MM.1S (cell line): ENCODE data around the gene DDIAS.
"Not testable (repeated sequence)": the region's sequence is repeated elsewhere in the genome, so short reads cannot be mapped to it uniquely, and the experiment has no call there.

Source experiments
- DNase-seq: peaks from one replicate; pipeline ENCODE4 v3.0.0-alpha.2; 2015
- H2AFZ ChIP-seq: fragments of 300-600 bp; sonication (generic); 2 replicates; pipeline ENCODE4 v1.6.0; 2016; ENCODE audit warnings: antibody characterized with exemption, low read length
- H3F3A ChIP-seq: fragments of 300-600 bp; sonication (generic); 2 replicates; pipeline ENCODE4 v1.6.1; 2016; ENCODE audit warnings: mild to moderate bottlenecking, antibody characterized with exemption, low read length, moderate library complexity, mixed read lengths; ENCODE audit not compliant: insufficient read depth
- H3K27ac ChIP-seq: fragments of 300-600 bp; sonication (generic); 2 replicates; pipeline ENCODE4 v1.5.1; 2016; ENCODE audit warnings: mild to moderate bottlenecking, low read length
- H3K27me3 ChIP-seq: fragments of 300-600 bp; sonication (generic); replicated peaks from 2 replicates; pipeline ENCODE4 v1.6.0; 2016; ENCODE audit warnings: low read length; ENCODE audit not compliant: insufficient read depth
- H3K36me3 ChIP-seq: fragments of 300-600 bp; sonication (generic); replicated peaks from 2 replicates; pipeline ENCODE4 v1.6.1; 2016; ENCODE audit warnings: mild to moderate bottlenecking, low read length, mixed read lengths; ENCODE audit not compliant: insufficient read depth
- H3K4me1 ChIP-seq: fragments of 300-600 bp; sonication (generic); 2 replicates; pipeline ENCODE4 v1.6.1; 2016; ENCODE audit warnings: low read length, mixed read lengths
- H3K4me2 ChIP-seq: fragments of 300-600 bp; sonication (generic); 2 replicates; pipeline ENCODE4 v1.6.0; 2016; ENCODE audit warnings: low read depth, low read length
- H3K4me3 ChIP-seq: fragments of 300-600 bp; sonication (generic); 2 replicates; pipeline ENCODE4 v1.5.1; 2016; ENCODE audit warnings: low read length, mixed read lengths
- H3K79me2 ChIP-seq: fragments of 300-600 bp; sonication (generic); 2 replicates; pipeline ENCODE4 v1.6.1; 2016; ENCODE audit warnings: mixed run types, low read length, mixed read lengths
- H3K9ac ChIP-seq: fragments of 300-600 bp; sonication (generic); 2 replicates; pipeline ENCODE4 v1.6.1; 2016; ENCODE audit warnings: low read length, mixed read lengths
- H3K9me2 ChIP-seq: fragments of 300-600 bp; sonication (generic); replicated peaks from 2 replicates; pipeline ENCODE4 v1.6.1; 2016; ENCODE audit warnings: mild to moderate bottlenecking, low read length, mixed read lengths; ENCODE audit not compliant: insufficient read depth
- H3K9me3 ChIP-seq: fragments of 300-600 bp; sonication (generic); replicated peaks from 2 replicates; pipeline ENCODE4 v1.6.1; 2016; ENCODE audit warnings: mild to moderate bottlenecking, low read length, mixed read lengths; ENCODE audit not compliant: insufficient read depth
- H4K20me1 ChIP-seq: fragments of 300-600 bp; sonication (generic); 2 replicates; pipeline ENCODE4 v1.6.1; 2016; ENCODE audit warnings: mild to moderate bottlenecking, low read length, moderate library complexity, mixed read lengths; ENCODE audit not compliant: insufficient read depth
- CTCF ChIP-seq: fragments of 300-600 bp; sonication (generic); IDR thresholded peaks from 2 replicates; pipeline ENCODE4 v1.5.1; 2016; ENCODE audit warnings: antibody characterized with exemption, low read length, mixed read lengths
- EZH2 ChIP-seq: fragments of 300-600 bp; sonication (generic); optimal IDR thresholded peaks from 2 replicates; pipeline ENCODE3; 2017; ENCODE audit warnings: low read depth, mild to moderate bottlenecking, antibody characterized with exemption, low read length, mixed read lengths
- EZH2phosphoT487 ChIP-seq: fragments of 300-600 bp; sonication (generic); IDR thresholded peaks from 2 replicates; pipeline ENCODE4 v1.6.1; 2018; ENCODE audit warnings: antibody characterized with exemption, low read length

Gene DDIAS, protein sequence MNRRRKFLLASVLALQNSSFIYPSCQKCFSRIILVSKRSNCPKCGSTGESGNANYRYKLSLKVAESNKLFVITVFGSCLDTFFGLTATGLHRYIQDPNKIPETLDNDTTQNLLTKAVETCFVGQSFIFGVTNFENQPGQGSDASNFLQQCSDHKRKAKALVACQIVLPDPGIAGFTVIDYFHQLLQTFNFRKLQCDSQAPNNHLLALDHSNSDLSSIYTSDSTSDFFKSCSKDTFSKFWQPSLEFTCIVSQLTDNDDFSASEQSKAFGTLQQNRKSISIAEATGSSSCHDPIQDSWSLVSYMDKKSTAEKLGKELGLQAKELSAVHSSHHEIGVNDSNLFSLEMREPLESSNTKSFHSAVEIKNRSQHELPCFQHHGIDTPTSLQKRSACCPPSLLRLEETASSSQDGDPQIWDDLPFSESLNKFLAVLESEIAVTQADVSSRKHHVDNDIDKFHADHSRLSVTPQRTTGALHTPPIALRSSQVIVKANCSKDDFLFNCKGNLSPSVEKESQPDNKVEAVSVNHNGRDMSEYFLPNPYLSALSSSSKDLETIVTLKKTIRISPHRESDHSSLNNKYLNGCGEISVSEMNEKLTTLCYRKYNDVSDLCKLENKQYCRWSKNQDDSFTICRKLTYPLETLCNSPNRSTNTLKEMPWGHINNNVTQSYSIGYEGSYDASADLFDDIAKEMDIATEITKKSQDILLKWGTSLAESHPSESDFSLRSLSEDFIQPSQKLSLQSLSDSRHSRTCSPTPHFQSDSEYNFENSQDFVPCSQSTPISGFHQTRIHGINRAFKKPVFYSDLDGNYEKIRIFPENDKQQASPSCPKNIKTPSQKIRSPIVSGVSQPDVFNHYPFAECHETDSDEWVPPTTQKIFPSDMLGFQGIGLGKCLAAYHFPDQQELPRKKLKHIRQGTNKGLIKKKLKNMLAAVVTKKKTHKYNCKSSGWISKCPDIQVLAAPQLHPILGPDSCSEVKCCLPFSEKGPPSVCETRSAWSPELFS

GRCh38 chr11:82901165-82901921 lies at the start of gene DDIAS:
Gene DDIAS, plus strand, starts transcription at chr11:82901736. Its CDS starts 13,003 bp downstream, at chr11:82914739.
- peak; percentile 99 for DNase-seq
- Histone ChIP-seq H3K9me3 (no peaks in the 10 kb centered on the region), H3K4me2 (peak within 1 kb of the TSS; percentile 97), H3K27me3 (no peaks in the 10 kb centered on the region), H3K4me3 (peak within 1 kb of the TSS; percentile 72), H3F3A (peaks cover 9% of the 10 kb centered on the region), H2AFZ (peak within 1 kb of the TSS; percentile 97), H3K27ac (peak within 1 kb of the TSS; percentile 82), H3K9me2 (no peaks in the 10 kb centered on the region), H3K9ac (peak within 1 kb of the TSS; percentile 81), H3K79me2 (peaks cover 56% of the 10 kb centered on the region), H4K20me1 (no peaks in the 10 kb centered on the region), H3K36me3 (no peaks in the 10 kb centered on the region), H3K4me1 (peaks cover 16% of the 10 kb centered on the region)
- no peak for TF ChIP-seq CTCF
- no peak for TF ChIP-seq EZH2

- Histone ChIP-seq H3F3A (no peaks in the 10 kb centered on the region), H3K27me3 (no peaks in the 10 kb centered on the region), H3K79me2 (no peaks in the 10 kb centered on the region), H3K4me3 (no peak overlapping the region), H3K9ac (no peak overlapping the region), H3K27ac (no peak overlapping the region), H3K4me1 (no peaks in the 10 kb centered on the region), H3K9me3 (no peaks in the 10 kb centered on the region), H4K20me1 (no peaks in the 10 kb centered on the region), H3K36me3 (no peaks in the 10 kb centered on the region), H3K9me2 (no peaks in the 10 kb centered on the region), H2AFZ (no peak overlapping the region), H3K4me2 (no peak overlapping the region)
- TF ChIP-seq EZH2phosphoT487 (no peak), EZH2 (no peak), CTCF (no peak)
- no peak for DNase-seq
Observed at GRCh38 chr11:82854242-82854641, 47.3 kb upstream of the DDIAS start.

DNA sequence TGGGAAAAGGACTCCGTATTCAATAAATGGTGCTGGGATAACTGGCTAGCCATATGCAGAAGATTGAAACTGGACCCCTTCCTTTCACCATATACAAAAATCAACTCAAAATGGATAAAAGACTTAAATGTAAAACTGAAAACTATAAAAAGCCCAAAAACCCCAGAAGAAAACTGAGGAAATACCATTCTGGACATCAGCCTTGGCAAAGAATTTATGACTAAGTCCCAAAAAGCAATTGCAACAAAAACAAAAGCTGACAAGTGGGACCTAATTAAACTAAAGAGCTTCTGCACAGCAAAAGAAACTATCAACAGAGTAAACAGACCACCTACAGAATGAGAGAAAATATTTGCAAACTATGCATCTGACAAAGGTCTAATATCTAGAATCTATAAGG lies 46.6 kb upstream of the DDIAS start:
- H3K79me2 ChIP-seq, H3K9me3 ChIP-seq, H3K36me3 ChIP-seq, DNase-seq, H3K27ac ChIP-seq, H2AFZ ChIP-seq, H3K9me2 ChIP-seq, H3K27me3 ChIP-seq, H3K4me3 ChIP-seq, H3K9ac ChIP-seq, H3K4me1 ChIP-seq, H3F3A ChIP-seq, H3K4me2 ChIP-seq, H4K20me1 ChIP-seq: not testable (repeated sequence)
